HepG2 (cell line): ENCODE measurements around the gene MOB3C. TPM values are rescaled to one million over a fixed set of nuclear protein-coding genes. Genes with fewer than 3 reads are reported as not detected.

Experiments
- ATAC-seq: fragments of 200-7000 bp; cut with Tn5 transposase; 3 replicates; pipeline ENCODE4 v1.9.1; 2020; ENCODE audit warnings: mild to moderate bottlenecking, moderate library complexity
- BruUV-seq: library from RNA; stranded (reverse); fragments of 400-500 nt; replicated peaks from 2 replicates; lab custom pipeline; 2021; lab: Mats Ljungman, UMichigan
- CTCF ChIA-PET: fragments of 300-600 bp; formaldehyde crosslinking; extraction: SDS; loops from one replicate; lab custom pipeline; 2021; ENCODE audit warnings: low total read pairs, inconsistent platforms, low intra/inter-chr PET ratio; lab: Yijun Ruan, JAX
- POLR2A ChIA-PET: fragments of 350-600 bp; sonication (Branson Sonifier 250); formaldehyde crosslinking; loops from one replicate; lab custom pipeline; 2020; ENCODE audit warnings: antibody characterized with exemption, inconsistent platforms; lab: Yijun Ruan, JAX
- DNase-seq: peaks from one replicate; pipeline ENCODE4 v3.0.0-alpha.2; 2015; ENCODE audit warnings: low spot score
- FAIRE-seq: peaks from 3 replicates; lab custom pipeline; 2011; peaks lifted over from hg19 to GRCh38; lab: Jason Lieb, UNC
- H2AFZ ChIP-seq: one replicate; pipeline ENCODE4 v1.6.1; 2011; ENCODE audit warnings: low read length, inconsistent platforms
- H3K27ac ChIP-seq: fragments of 300-600 bp; 3 replicates; pipeline ENCODE4 v1.8.0; 2011; ENCODE audit warnings: mixed run types, mild to moderate bottlenecking, mixed read lengths, low read length, inconsistent platforms; ENCODE audit not compliant: insufficient read depth; ENCODE audit errors: extremely low read length
- H3K27me3 ChIP-seq, 2 experiments: fragments of 200-600 bp in 1 of 2; 2 replicates in 1 of 2; 3 replicates in 1 of 2; pipeline versions ENCODE4 v1.6.0 to v1.8.0; 2011; ENCODE audit warnings: low read length in 2 of 2, mild to moderate bottlenecking in 2 of 2, moderate library complexity in 2 of 2, inconsistent platforms in 1 of 2; ENCODE audit not compliant: insufficient read depth in 2 of 2, control insufficient read depth in 1 of 2
- H3K36me3 ChIP-seq, 2 experiments: fragments of 200-600 bp in 1 of 2; replicated peaks in 1 of 2; 2 replicates in 1 of 2; 3 replicates in 1 of 2; pipeline versions ENCODE4 v1.5.1 to v1.8.0; 2011; ENCODE audit warnings: low read length in 2 of 2, inconsistent platforms in 1 of 2; ENCODE audit not compliant: insufficient read depth in 2 of 2, control insufficient read depth in 1 of 2
- H3K4me1 ChIP-seq: 2 replicates; pipeline ENCODE4 v1.5.1; 2012; ENCODE audit warnings: low read length, inconsistent platforms; ENCODE audit not compliant: insufficient read depth
- H3K4me2 ChIP-seq: 2 replicates; pipeline ENCODE4 v1.6.0; 2011; ENCODE audit warnings: low read depth, low read length, inconsistent platforms
- H3K4me3 ChIP-seq, 3 experiments: fragments of 200-600 bp in 1 of 3; sonication (generic), shearing (Covaris generic) in 1 of 3; replicated peaks in 1 of 3; 2 replicates each; pipeline ENCODE4 v1.5.1; 2011 to 2016; ENCODE audit warnings: low read length in 3 of 3, inconsistent platforms in 2 of 3, low read depth in 2 of 3, mild to moderate bottlenecking in 2 of 3, control low read depth in 1 of 3, mixed read lengths in 1 of 3; ENCODE audit not compliant: insufficient read depth in 1 of 3
- H3K79me2 ChIP-seq: one replicate; pipeline ENCODE4 v1.6.1; 2011; ENCODE audit warnings: low read length, inconsistent platforms; ENCODE audit not compliant: insufficient read depth
- H3K9ac ChIP-seq: 2 replicates; pipeline ENCODE4 v1.6.0; 2011; ENCODE audit warnings: mild to moderate bottlenecking, low read depth, low read length, inconsistent platforms; ENCODE audit not compliant: insufficient read depth
- H3K9me3 ChIP-seq: 2 replicates; pipeline ENCODE4 v1.5.1; 2012; ENCODE audit warnings: mild to moderate bottlenecking, low read length
- H4K20me1 ChIP-seq: 2 replicates; pipeline ENCODE4 v1.6.0; 2011; ENCODE audit warnings: inconsistent platforms, mild to moderate bottlenecking, low read length, moderate library complexity; ENCODE audit not compliant: insufficient read depth
- RXRA ChIP-seq: sonication (generic); formaldehyde crosslinking; IDR thresholded peaks from 2 replicates; pipeline ENCODE4 v1.5.1; 2020; ENCODE audit warnings: missing genetic modification reagents
- THAP11 ChIP-seq: IDR thresholded peaks from 2 replicates; pipeline ENCODE4 v1.6.1; 2016; ENCODE audit warnings: missing biosample characterization, missing genetic modification reagents
- ZBED4 ChIP-seq: sonication (generic); formaldehyde crosslinking; IDR thresholded peaks from 2 replicates; pipeline ENCODE4 v1.4.0; 2020; ENCODE audit warnings: missing genetic modification reagents, borderline replicate concordance
- ZFP62 ChIP-seq: sonication (generic); formaldehyde crosslinking; IDR thresholded peaks from 2 replicates; pipeline ENCODE4 v1.4.0; 2020; ENCODE audit warnings: missing genetic modification reagents
- ZNF275 ChIP-seq: sonication (generic); formaldehyde crosslinking; IDR thresholded peaks from 2 replicates; pipeline ENCODE4 v1.8.0; 2022; ENCODE audit warnings: missing genetic modification reagents, mild to moderate bottlenecking, inconsistent platforms, borderline replicate concordance
- ZNF552 ChIP-seq: sonication (generic); formaldehyde crosslinking; IDR thresholded peaks from 2 replicates; pipeline ENCODE4 v1.9.0; 2022; ENCODE audit warnings: missing genetic modification reagents, mild to moderate bottlenecking, borderline replicate concordance
- ZNF713 ChIP-seq: sonication (generic); formaldehyde crosslinking; IDR thresholded peaks from 2 replicates; pipeline ENCODE4 v1.4.0; 2020; ENCODE audit warnings: mild to moderate bottlenecking, missing genetic modification reagents
- WGBS: methylation state at CpG from one replicate; pipeline ENCODE4 v1.1.6; 2017; ENCODE audit warnings: low lambda C conversion rate; 5-methylcytosine and 5-hydroxymethylcytosine counted together
- in situ Hi-C: cut with HindIII; loops from 2 replicates; pipeline ENCODE4 v1.10.0; 2017; ENCODE audit warnings: low pct_unique_long_range_greater_than_20kb; ENCODE audit not compliant: extremely low pct_ligation_motif_present
- intact Hi-C: fragments of 100-400 bp; cut with micrococcal nuclease; formaldehyde crosslinking; loops from one replicate; pipeline ENCODE4 v1.10.0; 2022; ENCODE audit not compliant: unreplicated experiment
- polyA plus RNA-seq, 8 experiments: library from polyadenylated mRNA; depleted of rRNA in 3 of 8; stranded (reverse) in 7 of 8; unstranded in 1 of 8; fragments of >200 nt; fragmentation: Illumina TruSeq in 4 of 8; extraction: Trizol in 4 of 8; gene quantifications; 2 replicates each; pipeline versions ENCODE4 v1.2.1 to v1.2.3, GENCODE V29; 2011 to 2016; ENCODE audit warnings: low read depth in 4 of 8, missing spikeins in 1 of 8, mixed read lengths in 1 of 8; ENCODE audit not compliant: insufficient read depth in 1 of 8
- total RNA-seq, 5 experiments: library from RNA; depleted of rRNA; stranded (reverse); fragments of >200 nt; fragmentation: Illumina TruSeq; extraction: Trizol; gene quantifications; 2 replicates each; pipeline ENCODE4 v1.2.3, GENCODE V29; 2016; ENCODE audit warnings: low read depth in 1 of 5

MOB3C gene
- total and polyA plus RNA-seq, 2 of the 13 experiments (the other 11 are each of a cell fraction or from before 2014, with no cell fraction given), result 3.5 to 4.1 TPM

- Histone ChIP-seq H3K79me2 (no peaks in the 10 kb centered on the region), H3K4me1 (no peaks in the 10 kb centered on the region), H3K4me2 (no peak overlapping the region), H3K27me3 (no peaks in the 10 kb centered on the region), H3K9me3 (no peaks in the 10 kb centered on the region), H3K4me3 (no peak overlapping the region), H3K9ac (no peak overlapping the region), H2AFZ (no peak overlapping the region), H3K36me3 (peaks cover 7 to 51% of the 10 kb centered on the region in 2 experiments; a peak in 4 of 5 replicates), H3K27ac (no peak overlapping the region), H4K20me1 (no peaks in the 10 kb centered on the region)
- ATAC-seq (no peak), FAIRE-seq (no peak), DNase-seq (no peak)
- in situ Hi-C loops, result no loop called here
- whole genome bisulfite sequencing, result 97% methylated on average over 4 of the region's 4 CpGs
- TF ChIP-seq ZNF275 (CRISPR knock-in tag) (no peak), RXRA (CRISPR knock-in tag) (no peak), ZNF713 (CRISPR knock-in tag) (no peak), ZBED4 (CRISPR knock-in tag) (no peak), THAP11 (CRISPR knock-in tag) (no peak), ZNF552 (CRISPR knock-in tag) (no peak), ZFP62 (CRISPR knock-in tag) (no peak)
- CTCF ChIA-PET, result no interaction called here
- POLR2A ChIA-PET, result no interaction called here
- intact Hi-C loops, result no loop called here
- no TSS peak for BruUV-seq
Measured at GRCh38 chr1:46592823-46593222, 23.8 kb downstream of the MOB3C start.
